Right lung (tissue), 5 donors: Measurements from ENCODE around the gene RARB. TPM values are rescaled to one million over a fixed set of nuclear protein-coding genes. Genes with fewer than 3 reads are reported as not detected.

Experiments
- DNase-seq, 2 donors: peaks; one replicate each; pipeline ENCODE4 v3.0.0-alpha.2; 2013
- polyA plus RNA-seq, 5 donors: library from polyadenylated mRNA; unstranded; fragments of 120-200 nt; gene quantifications; one replicate each; pipeline versions ENCODE4 v1.2.1 to v1.2.3, GENCODE V29; 2013; ENCODE audit warnings: inconsistent platforms in 1 of 5, low replicate concordance in 1 of 5; ENCODE audit not compliant: insufficient read length in 5 of 5, insufficient read depth in 1 of 5

RARB gene
- polyA plus RNA-seq, 5 donors: 24.8 to 42.4 (median 34.8) TPM

GRCh38 chr3:25502233-25502632 is 74.2 kb downstream of the RARB start:
- no peak for DNase-seq

- DNase-seq: no peak
Observed at GRCh38 chr3:25503898-25504301, 75.8 kb downstream of the RARB start.

- no peak for DNase-seq
Observed at GRCh38 chr3:25505581-25505980, 77.5 kb downstream of the RARB start.

DNA sequence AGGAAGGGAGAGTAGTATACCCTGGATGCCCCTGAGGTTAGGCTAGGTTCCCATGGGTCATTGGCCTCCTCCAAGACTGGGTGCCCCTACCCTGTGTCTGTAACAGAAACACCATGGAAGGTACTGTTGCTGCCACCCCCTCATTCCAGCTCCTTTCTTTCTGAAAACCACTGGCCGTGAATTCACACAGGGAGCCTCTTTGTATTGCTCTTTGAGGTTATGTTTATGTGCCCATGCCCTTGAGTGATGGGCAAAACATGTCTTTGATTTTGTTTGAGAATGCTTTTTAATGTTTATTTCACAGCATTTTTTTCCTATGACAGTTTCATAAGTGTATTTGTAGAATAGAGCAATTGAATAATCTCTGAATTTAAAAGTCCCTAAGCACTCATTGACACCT is 79.7 kb downstream of the RARB start:
- no peak for DNase-seq

DNA sequence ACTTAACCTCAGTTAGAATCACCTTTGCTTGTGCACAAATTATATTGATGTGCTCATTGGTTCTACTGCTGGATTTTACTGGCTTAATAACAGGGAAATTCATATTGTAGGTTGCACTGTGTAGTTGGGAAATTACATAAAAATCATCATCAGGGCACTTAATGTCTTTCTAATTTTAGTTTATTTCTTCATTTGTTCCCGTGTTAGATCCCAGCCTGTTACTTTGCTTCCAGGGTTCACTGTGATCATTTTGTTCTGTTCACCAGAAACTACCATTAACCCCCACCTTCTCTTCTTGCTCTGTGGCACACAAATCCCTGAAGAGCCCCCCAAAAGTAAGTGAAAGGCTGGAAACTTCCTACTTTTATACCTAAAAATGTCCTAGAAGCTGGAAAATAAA is 80.4 kb downstream of the RARB start:
- DNase-seq: no peak

DNA sequence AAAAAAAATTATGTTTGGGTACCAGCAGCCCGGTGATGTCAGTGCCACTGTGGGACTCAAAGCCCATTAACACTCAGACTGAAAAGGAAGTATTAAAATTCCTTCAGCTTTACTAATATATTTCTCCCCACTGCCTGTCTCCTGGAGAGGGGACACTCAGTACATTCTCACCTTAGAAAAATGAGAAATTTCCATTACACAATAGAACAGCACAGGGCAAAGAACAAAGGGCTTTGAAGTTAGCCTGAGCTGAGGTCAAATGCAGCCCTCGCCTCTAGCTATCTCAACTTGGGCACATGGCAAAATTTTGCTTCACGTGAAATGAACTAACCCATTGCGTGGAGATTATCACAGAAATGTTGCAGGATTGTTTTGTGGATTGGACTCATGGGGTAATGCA is 80.8 kb downstream of the RARB start:
- DNase-seq: no peak

DNA sequence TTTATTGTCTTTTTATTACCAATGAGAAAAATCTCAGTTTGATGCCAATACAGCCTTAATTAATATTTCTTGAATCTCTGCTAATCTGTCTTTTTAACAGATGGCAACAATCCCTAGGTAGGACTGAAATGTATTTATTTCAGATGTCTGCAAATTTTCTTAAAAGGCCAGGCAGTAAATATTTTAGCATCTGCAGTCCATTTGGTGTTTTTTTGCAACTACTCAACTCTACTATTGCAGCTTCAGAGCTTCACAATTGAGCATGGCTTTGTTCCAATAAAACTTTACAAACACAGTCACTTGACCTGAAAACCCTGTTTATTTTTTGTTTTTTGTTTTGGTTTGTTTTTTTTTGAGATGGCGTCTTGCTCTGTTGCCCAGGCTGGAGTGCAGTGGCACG is 82.7 kb downstream of the RARB start:
- no peak for DNase-seq

DNA sequence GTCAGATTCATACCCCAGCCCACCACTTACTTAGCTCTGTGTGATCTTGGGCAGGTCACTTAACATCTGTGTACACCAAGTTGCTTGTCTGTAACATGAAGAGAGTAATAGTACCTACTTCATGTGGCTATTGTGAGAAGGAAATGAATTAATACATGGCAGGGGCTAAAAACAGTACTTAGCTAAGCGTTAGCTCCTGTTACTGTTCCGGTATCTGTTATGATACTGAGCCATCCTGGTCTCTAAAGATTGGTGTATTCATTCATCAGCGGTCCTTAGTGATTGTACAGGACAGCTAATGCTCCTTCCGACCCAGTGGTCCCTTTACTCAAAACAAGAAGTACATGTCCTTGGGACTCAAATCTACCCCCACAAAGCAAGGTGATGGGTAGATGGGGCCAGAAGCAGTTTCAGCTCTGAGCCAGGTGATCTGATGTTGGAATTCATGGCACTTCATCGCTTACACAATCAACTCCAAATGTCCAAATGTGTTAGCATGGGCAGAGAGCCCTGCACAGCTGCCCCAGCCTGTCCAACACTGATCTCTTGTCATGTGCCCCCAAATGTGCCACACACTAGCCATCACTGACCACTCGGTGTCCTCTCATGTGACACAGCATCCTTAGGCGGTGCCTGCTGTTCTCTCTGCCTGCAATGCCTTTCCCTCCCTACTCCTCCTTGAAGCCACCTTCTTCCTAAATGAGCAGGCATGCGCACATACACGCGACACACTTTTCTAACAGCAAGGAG is 84.1 kb downstream of the RARB start:
- no peak for DNase-seq

- no peak for DNase-seq
Observed at GRCh38 chr3:25513642-25514266, 85.7 kb downstream of the RARB start.

GRCh38 chr3:25515171-25515570 is 87.1 kb downstream of the RARB start:
- no peak for DNase-seq

GRCh38 chr3:25520926-25521559 is 93.0 kb downstream of the RARB start:
- DNase-seq: no peak

GRCh38 chr3:25527336-25527735 is 99.3 kb downstream of the RARB start:
- no peak for DNase-seq

- no peak for DNase-seq
Observed at GRCh38 chr3:25527801-25528200, 99.7 kb downstream of the RARB start.

- DNase-seq: no peak
Observed at GRCh38 chr3:25531971-25532370, 103.9 kb downstream of the RARB start.

- no peak for DNase-seq
Observed at GRCh38 chr3:25532431-25533162, 104.5 kb downstream of the RARB start.

GRCh38 chr3:25533399-25533798 is 105.3 kb downstream of the RARB start:
- DNase-seq: no peak

DNA sequence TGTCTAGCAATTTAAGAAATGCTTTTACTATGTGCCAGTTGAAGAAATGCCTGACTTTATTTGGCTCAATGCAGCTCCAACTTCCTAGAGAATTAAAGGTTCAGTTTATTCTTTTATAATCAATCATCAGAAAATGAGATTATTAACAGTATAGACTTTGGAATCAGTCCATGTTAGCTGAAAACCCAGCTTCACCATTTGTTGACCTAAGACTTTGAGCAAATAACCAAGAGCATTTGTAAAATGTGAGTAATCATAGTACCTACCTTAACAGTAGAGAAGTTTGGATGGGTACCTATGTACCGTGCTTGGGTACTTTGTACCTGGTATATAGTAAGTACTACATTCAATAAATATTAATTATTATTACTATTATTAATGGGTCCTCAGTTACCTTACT is 105.9 kb downstream of the RARB start:
- DNase-seq: no peak

DNA sequence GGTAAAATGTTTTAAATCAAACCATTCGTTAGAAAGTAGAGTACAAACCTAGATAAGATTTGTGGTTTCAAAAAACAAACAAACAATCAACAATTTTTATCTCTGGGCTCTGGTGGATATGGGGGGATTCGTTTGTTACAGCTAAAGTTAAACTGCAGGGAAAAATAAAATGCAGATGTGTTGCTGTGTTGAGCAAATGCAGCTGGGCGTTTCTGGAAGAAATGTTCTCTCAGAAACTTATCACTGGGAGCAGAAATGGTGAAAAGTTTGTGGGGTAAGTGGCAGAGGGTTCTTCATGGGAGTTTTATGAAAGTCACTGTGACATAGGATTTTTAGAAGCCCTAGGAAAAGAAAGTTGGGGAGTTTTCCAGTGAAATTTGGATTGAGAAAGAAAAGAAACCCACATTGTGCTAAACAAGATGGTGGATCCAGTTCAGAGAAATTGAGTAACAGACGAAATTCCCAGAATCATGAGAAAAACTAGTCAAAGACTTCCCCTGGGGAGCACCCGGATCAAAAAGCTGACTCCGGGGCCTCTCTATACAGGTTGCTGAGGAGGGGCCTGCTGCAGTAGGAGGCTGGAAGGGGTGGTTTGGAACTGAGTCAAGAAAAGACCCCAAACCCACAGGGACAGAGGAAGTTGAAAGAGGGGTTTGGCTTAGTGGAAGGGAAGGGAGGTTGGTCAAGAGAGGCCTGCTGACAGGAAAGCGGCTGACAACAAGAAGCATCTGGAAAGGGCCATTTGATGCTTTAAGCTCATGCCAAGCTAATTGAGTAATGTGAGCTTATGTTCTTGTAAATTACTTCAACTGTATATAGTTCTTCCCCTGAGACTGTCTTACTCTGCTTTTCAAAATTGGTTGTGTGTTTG is 108.7 kb downstream of the RARB start:
- DNase-seq: peak; percentile 83 to 90

- no peak for DNase-seq
Observed at GRCh38 chr3:25537516-25537915, 109.5 kb downstream of the RARB start.

DNA sequence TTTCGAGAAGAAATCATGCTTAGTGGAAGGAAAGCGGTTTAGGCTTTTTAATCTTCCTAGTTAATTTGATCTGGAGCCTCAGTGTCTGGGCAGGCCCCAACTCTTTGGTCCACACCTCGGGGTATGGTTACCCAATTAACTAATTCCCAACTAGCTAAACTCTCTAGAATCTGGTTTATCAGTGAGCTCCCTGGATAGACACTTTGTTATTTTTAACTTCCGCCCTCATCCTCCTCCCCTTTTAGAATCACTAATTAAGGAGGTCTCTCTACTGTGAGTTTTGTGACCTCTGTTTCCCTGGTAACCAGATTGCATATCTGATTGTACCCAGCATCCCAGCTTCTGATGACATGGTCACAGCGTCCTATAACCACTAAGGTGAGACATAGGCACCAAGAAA is 112.2 kb downstream of the RARB start:
- no peak for DNase-seq

GRCh38 chr3:25542492-25543039 is 114.5 kb downstream of the RARB start:
- no peak for DNase-seq
